Glomerular endothelial cell (primary cell): ENCODE results near the gene LRRC32. TPM values are rescaled to one million over a fixed set of nuclear protein-coding genes. Genes with fewer than 3 reads are reported as not detected.

ENCODE experiments used
- DNase-seq: peaks from one replicate; pipeline ENCODE4 v3.0.0-alpha.2; 2011; ENCODE audit warnings: low read depth, low spot score; ENCODE audit errors: extremely low read depth
- total RNA-seq: library from RNA; depleted of rRNA; stranded (reverse); fragments of >200 nt; gene quantifications from 2 replicates; pipeline ENCODE4 v1.2.3, GENCODE V29; 2015

Gene LRRC32
- total RNA-seq, 1 donor from 2014 or later: 177 TPM

DNA sequence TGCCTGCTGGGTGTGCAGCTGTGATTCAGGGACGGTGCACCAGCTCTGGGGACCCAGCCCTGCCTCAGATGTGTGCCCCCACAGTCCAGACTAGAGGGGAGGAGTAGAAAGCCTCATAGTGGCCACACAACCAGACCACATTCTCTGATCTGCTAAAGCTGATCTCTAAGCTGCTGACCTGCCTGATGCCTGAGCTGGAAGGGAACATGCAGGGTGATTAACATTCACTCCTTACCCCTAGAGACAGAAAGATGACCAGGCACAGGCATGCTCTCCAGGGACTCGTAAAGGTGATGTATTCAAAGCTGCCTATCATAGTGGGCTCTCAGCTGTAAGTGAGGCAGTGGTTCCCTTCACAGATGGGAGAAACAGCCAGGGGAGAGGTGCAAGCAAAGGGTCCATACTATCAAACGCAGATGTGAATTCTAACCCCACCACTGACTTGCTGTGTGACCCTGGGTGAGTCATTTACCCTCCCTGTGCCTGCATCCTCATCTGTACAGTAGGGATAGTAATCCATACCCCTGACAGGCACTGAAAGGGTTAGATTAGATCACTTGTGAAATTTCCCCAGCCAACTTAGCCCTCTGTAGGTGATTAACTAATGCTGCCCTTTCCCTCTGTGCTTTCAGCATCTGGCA lies 29.0 kb upstream of the LRRC32 start:
- DNase-seq: no peak

DNA sequence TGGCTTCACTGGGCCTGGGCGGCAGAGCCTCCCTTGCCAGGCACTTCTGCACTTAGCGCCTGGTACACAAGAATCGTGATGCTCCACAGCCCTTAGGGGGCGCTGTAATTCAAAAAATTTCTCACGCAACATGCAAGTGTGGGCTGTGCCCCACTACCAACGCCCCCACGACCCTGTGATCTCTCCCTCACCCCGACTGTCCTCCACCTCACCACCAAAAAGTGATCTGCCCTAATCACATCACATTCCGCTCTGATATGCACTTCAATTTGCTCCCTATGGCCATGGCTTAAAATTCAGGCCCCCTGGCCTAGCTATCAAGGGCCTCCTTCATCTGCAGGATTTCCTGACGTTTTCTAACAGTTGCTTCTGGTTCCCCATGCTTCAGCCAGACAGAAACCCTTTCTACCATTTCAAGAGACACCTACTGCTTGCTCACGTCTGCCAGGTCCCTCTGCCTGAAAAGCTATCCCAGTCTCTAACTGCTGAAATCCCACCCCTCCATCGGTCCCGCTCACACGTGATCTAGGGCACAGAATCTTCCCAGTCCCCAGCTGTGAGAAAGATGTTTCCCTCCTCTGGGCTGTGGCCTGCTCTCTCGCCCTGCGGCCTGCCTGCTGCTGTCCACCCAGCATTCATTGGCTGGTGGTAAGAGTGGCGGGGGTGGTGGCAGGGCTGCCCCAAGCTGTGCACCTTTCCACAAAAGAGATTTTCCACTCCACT lies 27.9 kb upstream of the LRRC32 start:
- no peak for DNase-seq

DNA sequence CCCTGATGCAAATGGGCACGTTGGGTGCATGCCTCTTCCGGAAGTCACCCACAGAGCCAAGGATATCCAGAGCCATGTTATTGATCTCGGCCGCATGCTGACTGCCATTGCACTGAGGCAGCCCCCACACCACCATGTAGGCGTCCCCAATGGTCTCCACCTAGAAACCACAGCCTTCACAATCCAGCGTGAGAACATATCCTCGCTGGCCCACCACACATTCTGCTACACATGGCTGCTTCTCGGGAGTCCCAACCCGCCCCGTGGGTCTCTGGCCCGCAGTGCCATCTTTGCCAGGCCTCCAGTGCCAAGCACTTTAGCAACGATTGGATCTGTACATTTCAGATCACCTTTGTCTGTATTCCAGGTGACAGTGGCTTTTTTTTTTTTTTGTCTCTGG lies 26.2 kb upstream of the LRRC32 start:
- no peak for DNase-seq

DNA sequence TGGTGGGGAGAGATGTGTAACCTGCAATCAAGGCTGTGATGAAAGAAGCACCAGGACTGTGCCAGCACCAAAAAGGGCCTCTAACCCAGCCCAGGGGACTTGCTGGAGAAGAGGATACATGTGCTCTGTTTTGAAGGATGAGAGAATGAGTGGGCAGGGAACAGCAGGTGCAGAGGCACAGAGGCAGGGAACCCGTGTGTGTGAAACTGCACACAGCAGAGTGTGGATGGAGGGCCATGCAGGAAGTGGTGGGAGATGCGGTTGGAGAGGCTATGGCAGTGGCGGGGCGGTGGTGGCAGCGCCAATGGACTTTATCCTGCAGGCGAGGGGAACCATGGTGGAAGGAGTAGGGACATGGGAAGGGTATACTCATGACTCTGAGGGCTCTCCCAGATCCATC lies 25.2 kb upstream of the LRRC32 start:
- DNase-seq: no peak

DNA sequence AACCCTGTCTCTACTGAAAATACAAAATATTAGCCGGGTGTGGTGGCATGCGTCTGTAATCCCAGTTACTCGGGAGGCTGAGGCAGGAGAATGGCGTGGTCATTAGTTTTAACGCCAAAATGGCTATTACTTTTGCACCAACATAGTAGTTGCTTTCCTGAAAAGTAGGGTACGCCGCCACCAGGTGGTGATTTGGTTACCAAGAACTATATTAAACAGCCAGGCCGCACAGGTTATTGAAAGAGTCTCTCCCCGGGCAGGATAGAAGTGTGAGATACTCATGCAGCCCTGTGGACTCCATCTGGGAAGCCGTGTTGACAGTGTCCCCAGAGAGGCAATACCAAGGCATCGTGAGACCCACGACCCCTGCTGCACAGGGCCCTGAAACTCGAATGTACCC lies 24.6 kb upstream of the LRRC32 start:
- DNase-seq: no peak

DNA sequence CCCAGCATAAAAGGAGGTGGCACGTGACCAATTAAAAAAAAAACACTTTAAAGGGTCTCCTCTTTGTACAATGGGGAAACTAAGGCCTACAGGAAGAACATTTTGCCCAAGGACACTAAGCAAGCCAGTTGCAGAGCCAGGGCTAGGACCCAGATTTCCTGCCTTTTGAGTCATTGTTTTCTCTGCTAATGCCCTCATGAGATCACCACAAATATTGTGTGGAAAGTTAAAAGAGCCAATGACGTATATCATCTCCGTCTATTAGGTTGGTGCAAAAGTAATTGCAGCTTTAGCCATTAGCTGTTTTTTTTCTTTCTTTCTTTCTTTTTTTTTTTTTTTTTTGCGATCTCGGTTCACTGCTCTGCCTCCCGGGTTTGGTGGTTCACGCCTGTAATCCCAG lies 24.1 kb upstream of the LRRC32 start:
- peak; percentile 77 for DNase-seq

DNA sequence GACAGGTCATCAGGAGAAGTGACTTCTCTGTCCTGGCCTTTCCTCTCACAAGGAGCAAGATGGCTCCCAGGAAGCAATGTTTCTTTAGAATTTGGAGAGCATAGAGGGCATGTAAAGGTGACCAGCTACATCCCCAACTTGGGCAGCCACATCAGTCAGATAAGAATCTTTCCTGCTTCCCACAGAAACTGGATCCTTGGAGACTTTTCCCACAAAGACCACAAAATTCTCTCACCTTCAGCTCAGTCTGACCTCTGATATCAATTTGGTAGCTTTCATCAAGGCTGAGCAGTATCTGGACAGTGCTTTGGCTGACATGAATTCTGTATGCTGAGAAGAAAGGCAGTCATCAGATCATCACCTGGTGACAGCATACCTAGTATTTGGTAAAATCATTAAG lies 23.3 kb upstream of the LRRC32 start:
- DNase-seq: no peak

DNA sequence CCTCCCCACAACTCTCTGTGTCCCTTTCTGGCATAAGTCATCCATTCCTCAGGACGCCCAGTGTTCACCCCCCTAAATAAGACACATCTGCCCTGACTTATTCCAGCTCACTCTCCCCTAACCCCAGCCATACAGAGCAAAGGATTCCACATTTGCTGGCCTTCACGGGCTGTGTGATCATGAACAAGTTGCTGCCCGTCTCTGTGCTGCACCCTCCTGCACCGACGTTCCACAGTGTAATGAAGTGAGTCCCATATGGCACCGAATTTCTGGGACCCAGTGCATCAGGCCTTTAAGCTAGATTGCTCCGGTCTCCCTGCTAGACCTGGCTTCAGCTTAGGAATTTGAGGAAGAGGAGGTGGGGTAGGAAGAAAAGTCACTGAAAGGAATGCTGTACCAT lies 22.4 kb upstream of the LRRC32 start:
- no peak for DNase-seq

DNA sequence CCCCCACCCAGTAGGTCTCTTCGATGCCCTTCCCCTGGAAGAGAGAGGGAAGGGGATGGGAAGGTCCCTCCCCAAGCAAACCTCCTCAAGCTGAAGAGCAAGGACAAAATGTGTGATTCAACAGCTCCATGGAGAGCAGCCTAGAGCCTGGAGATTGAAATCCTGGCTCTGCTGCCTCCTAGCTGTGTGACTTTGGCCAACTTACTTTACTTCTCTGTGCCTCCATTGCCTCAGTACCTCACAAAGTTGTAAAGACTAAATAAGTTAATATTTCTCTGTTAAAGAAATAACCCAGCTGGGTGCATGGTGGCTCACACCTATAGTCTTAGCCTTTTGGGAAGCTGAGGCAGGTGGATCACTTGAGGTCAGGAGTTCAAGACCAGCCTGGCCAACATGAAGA lies 21.1 kb upstream of the LRRC32 start:
- DNase-seq: no peak

DNA sequence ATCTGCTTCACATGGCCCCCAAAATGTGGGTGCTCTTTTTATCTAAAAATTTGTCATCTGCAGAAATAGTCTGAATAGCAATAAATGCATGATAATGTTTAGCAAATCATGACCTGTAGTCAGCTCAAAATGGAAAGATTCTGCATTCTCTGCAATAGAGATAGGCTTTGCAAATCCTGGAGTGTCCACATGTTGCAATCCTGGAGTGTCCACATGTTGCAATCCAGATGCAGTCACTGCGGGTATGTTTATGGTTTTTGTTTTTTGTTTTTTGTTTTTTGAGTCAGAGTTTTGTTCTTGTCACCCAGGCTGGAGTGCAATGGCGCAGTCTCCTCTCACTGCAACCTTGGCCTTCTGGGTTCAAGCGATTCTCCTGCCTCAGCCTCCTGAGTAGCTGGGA lies 20.2 kb upstream of the LRRC32 start:
- DNase-seq: no peak

DNA sequence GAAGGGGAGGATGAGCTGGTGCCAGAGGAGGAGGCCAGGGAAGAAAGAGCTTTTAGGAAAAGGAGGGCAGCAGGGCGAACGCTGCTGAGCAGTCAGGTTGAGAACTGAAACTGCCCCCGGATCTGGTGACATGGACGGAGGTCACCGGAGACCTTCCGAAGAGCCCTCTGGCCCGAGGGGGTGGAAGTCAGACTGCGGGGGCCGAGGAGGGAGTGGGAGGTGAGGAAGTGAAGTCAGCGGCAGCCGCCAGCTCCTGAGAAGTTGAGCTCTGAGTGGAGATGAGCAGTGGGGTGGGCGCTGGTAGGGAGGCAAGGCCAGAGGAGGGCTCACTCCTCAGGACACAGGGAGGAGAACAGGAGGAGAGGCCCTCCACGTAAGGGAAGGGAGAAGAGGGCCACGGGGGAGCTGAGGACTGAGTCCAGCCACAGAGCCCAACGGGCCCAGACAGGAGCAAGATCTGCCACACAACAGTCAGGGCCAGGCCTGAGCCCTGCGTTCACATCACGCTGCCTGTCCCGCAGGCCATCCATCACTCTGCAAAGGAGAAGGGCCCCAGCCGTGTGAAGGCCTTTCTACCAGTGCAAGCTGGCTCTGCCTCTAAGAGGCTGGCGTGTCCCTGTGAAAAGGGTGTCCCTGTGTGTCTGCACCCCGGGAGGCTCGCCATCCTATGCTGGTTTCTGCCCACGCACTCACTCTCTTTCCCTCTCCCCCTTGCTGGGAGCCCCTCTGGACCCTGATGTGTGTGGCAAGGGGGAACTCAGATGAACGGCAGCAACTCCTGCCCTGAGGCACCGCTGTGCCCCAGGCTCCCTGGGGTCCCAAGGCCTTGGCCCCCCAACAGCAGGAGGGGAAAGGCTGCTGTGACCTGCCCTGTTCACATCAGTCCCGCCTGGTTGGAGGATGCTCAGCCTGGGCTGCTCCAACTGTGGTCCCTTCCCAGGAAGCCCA lies 19.0 kb upstream of the LRRC32 start:
- DNase-seq: no peak

DNA sequence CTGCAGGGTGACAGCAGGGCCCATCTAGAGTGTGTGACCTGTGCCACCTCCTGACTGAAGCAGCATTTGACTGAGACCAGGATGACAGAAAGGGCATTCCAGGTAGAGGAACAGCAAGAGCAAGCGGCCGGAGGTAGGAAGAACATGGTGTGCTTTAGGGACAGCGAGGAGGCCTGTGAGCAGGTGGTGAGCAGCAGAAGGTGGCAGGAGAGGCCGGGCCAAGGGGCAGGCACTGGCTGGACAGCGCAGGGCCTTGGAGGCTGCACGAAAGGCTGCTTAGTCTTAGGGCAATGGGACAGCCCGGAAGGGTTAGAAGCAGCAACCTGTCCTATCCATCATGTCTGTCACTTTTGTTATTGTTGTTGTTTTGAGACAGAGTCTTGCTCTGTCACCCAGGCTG lies 17.6 kb upstream of the LRRC32 start:
- DNase-seq: no peak

DNA sequence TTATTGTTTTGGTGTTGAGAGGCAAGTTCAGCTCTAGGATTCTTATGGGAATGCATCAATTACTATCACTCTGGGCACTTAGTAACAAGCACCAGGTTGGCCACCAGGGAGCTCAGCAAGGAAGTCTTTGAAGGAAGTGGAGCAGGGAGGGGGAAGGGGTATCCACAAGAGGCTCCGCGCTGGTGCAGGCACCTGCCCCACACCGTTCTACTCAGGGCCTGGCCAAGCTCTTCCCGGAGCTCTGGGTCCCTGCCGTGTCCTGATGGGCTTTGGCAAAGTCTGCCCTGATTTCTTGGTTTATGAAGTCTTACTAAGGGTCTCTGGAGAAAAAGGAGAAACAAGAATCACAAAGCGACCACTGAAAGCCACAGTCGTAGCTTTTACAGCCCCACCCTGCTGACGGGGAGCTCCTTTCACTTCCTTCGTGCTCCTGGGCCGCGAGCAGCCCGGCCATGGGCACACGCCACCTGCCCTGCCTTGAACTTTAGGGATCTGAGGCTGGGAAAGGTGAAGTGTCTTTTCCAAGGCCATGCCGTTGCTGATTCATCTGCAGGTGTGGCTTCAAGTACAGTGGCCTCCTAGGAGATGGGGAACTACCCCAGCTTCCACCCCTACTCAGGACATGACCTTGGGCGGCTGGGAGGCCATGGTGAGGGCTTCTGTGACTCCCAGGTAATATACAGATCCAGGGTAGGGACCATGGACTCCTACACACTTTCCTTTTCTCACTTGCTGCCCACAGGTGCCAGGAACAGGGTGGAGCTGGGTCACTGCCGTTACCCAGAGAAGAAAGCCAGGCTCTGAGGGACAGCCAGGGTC lies 15.9 kb upstream of the LRRC32 start:
- no peak for DNase-seq

DNA sequence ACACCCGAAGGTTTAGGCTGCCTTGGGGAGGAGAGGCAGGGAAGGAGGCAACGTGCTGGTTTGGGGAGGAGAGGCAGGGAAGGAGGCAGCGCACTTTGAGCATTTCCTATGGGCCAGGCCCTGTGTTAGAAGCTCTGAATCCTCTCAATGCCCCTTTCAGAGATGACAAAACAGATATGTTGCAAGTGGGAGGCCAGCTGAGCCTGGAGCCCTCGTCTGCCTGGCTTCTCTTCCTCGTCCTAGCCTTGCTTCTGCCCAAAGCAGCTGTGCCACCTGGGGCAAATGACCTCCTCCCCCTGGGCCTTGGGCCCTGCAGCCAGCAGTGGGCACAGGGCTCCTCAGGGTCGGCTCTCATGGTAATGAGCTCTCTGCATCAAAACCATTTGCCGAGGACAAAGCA lies 15.3 kb upstream of the LRRC32 start:
- DNase-seq: no peak

DNA sequence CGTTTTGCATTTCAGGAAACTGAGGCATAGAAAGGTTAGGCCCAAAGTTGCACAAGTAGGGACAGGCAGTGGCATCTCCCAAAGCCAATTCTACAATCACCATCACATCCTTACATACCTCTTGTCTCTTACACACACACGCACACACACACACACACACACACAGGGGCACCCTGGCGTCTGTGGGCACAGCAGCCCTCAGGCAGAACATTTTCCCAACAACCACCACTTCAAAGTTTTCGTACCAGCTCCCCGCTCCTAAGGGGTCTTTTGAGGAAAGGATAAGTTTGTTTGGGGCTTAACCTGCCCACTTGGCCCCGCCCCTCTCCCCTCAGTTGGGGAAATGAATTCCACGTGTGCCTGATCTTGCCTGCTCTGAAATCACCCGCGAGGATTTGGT lies 14.7 kb upstream of the LRRC32 start:
- DNase-seq: no peak

DNA sequence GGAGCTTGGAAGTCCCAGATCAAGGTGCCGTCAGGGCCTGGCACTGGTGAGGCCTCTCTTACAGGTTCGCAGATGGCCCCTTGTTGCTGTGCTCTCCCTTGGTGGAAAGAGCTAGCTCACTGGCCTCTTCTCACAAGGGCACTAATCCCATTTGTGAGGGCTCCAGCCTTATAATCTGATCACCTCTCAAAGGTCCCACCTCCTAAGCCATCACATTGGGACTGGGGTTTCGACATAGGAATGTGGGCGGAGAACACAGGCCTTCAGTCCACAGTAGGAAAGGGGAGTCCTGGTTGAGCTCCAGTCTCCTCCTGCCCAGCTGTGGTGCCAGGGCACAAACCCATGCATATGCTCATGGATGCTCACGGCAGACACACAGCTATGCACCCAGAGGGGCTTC lies 14.0 kb upstream of the LRRC32 start:
- DNase-seq: no peak

DNA sequence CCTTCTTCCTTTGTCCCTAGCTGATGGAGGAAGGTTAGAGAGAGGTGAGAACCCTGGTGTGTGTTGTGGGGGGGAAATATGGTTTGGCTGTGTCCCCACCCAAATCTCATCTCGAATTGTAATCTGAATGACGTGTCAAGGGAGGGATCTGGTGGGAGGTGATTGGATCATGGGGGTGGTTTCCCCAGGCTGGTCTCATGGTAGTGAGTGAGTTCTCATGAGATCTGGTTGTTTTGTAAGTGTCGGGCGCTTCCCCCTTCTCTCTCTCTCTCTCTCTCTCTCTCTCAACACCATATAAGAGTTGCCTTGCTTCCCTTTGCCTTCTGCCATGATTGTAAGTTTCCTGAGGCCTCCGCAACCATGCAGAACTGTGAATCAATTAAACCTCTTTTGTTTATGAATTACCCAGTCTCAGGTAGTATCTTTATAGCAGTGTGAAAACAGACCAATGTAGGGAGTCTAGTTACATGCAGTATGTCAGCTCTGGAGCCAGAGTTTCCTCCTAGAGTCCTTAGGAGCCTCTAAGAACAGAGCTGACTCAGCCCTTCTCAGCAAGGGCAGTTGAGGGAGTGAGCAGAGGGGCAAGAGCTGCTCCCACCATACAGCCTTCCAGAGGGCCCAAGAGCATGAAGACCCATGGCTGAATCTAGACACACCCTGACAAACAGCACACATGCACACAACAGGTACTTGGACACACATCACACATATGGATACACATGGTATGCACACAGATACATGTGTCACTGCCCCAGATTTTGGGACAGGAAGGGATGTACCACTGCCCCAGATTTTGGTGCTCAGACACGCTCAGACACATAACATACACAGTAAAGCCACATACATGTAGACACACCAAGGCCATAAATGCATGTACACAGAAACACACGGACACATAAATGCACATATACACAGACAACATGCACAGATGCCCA lies 12.9 kb upstream of the LRRC32 start:
- DNase-seq: no peak

DNA sequence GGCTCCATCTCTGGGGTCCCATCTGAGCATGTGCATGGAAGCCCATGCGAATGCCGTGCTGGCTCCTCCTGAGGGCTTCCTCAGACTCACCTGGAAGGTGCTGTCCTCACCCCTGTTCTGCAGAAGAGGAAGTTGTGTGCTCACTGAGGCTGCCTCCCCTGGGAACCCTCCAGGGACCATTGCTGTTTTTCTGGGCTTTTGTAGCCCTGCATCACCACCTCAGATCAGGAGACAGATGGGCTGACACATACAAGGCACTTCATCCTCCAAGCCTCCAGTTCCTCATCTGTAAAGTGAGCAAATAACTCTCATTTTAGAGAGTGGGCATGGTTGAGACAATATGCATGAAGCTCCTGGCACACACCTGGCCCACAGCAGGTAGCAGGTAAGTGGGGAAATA lies 12.1 kb upstream of the LRRC32 start:
- no peak for DNase-seq

DNA sequence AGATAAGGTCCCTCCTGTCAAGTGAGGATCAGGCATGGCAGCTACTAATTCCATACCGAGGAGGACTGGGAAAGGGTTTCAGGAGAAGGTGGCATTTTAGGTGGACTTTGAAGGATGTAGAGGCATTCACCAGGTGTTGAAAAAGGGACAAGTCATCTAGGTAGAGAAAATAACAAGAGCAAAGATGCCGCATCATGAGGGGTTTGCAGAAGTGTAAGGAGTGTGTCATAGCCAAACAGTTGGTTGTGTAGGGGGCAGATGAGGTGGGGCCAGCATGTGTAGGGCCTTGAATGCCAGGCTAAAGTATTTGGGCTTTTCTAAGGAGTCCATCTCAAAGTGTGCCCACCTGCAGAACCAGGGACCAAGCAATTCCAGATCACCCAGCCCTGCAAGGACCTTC lies 11.6 kb upstream of the LRRC32 start:
- DNase-seq: no peak
